GDM1 (cell line): ENCODE measurements around the gene PPARG.
"Not testable (repeated sequence)": the region's sequence is repeated elsewhere in the genome, so short reads cannot be mapped to it uniquely, and the experiment has no call there.

Experiments used
- DNase-seq: peaks from one replicate; lab custom pipeline; 2025; lab: John Stamatoyannopoulos, UW

Gene PPARG

GRCh38 chr3:12379640-12380429, 91.0 kb downstream of the PPARG start:
- no peak for DNase-seq

GRCh38 chr3:12380461-12380860, 91.6 kb downstream of the PPARG start:
- no peak for DNase-seq

GRCh38 chr3:12381199-12381598, 92.3 kb downstream of the PPARG start:
- DNase-seq, result no peak

- no peak for DNase-seq
Observed at GRCh38 chr3:12383218-12383617, 94.3 kb downstream of the PPARG start.

GRCh38 chr3:12384451-12385233, 95.8 kb downstream of the PPARG start:
- DNase-seq, result no peak

GRCh38 chr3:12386514-12387291, 97.8 kb downstream of the PPARG start:
- DNase-seq, result not testable (repeated sequence)

- DNase-seq, result no peak
Observed at GRCh38 chr3:12388185-12388584, 99.3 kb downstream of the PPARG start.

- no peak for DNase-seq
Observed at GRCh38 chr3:12392101-12392878, 103.4 kb downstream of the PPARG start.

GRCh38 chr3:12393894-12394293, 105.0 kb downstream of the PPARG start:
- DNase-seq, result no peak

GRCh38 chr3:12394569-12395271, 105.8 kb downstream of the PPARG start:
- no peak for DNase-seq

GRCh38 chr3:12395349-12396012, 106.6 kb downstream of the PPARG start:
- no peak for DNase-seq

GRCh38 chr3:12396471-12396870, 107.6 kb downstream of the PPARG start:
- DNase-seq, result no peak

- DNase-seq, result no peak
Observed at GRCh38 chr3:12399226-12399625, 110.4 kb downstream of the PPARG start.

GRCh38 chr3:12400616-12401194, 111.8 kb downstream of the PPARG start:
- no peak for DNase-seq

- DNase-seq, result no peak
Observed at GRCh38 chr3:12401208-12401607, 112.3 kb downstream of the PPARG start.

- DNase-seq, result no peak
Observed at GRCh38 chr3:12405432-12406272, 116.8 kb downstream of the PPARG start.

- no peak for DNase-seq
Observed at GRCh38 chr3:12408984-12409683, 120.3 kb downstream of the PPARG start.
